Measurements from ENCODE around the gene AP1S3.
A peak's percentile ranks its signal among the peaks of the same experiment; 100 is the strongest.
"Not testable (repeated sequence)": the region's sequence is repeated elsewhere in the genome, so short reads cannot be mapped to it uniquely, and the experiment has no call there.

AP1S3 gene

DNA sequence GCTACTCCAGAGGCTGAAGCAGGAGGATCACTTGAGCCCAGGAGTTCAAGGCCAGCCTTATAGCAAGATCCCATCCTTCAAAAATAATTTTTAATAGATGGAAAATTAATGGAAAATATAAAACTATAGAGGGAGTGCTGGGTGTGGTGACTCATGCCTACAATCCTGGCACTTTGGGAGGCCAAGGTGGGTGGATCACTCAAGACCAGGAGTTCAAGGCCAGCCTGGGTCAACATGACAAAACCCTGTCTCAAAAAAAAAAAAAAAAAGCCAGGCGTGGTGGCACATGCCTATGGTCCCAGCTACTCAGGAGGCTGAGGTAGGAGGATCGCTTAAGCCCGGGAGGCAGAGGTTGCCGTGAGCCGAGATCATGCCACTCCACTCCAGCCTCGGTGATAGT lies 48.0 kb downstream of the AP1S3 start:
- no peaks in the 10 kb centered on the region for H3K27me3 ChIP-seq (ENCODE audit: insufficient read depth, low read length)
- H3F3A ChIP-seq (ENCODE audit: insufficient read depth, low read length): no peaks in the 10 kb centered on the region
- no peaks in the 10 kb centered on the region for H3K9me2 ChIP-seq (ENCODE audit: low read depth, low read length)
- no peak overlapping the region for H3K27ac ChIP-seq (ENCODE audit: low read depth, low read length, poor library complexity, severe bottlenecking)
- no peaks in the 10 kb centered on the region for H3K36me3 ChIP-seq (ENCODE audit: insufficient read depth, low read length)
- H2AFZ ChIP-seq (ENCODE audit: low read length): no peak overlapping the region
- no peak for TF ChIP-seq EZH2 (IDR thresholded peaks at IDR 0.05; ENCODE audit: borderline replicate concordance, low read length)
- TF ChIP-seq, protein P1, sequence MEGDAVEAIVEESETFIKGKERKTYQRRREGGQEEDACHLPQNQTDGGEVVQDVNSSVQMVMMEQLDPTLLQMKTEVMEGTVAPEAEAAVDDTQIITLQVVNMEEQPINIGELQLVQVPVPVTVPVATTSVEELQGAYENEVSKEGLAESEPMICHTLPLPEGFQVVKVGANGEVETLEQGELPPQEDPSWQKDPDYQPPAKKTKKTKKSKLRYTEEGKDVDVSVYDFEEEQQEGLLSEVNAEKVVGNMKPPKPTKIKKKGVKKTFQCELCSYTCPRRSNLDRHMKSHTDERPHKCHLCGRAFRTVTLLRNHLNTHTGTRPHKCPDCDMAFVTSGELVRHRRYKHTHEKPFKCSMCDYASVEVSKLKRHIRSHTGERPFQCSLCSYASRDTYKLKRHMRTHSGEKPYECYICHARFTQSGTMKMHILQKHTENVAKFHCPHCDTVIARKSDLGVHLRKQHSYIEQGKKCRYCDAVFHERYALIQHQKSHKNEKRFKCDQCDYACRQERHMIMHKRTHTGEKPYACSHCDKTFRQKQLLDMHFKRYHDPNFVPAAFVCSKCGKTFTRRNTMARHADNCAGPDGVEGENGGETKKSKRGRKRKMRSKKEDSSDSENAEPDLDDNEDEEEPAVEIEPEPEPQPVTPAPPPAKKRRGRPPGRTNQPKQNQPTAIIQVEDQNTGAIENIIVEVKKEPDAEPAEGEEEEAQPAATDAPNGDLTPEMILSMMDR (IDR thresholded peaks at IDR 0.05; ENCODE audit: low read length): no peak
- H3K9me3 ChIP-seq (ENCODE audit: low read length): no peaks in the 10 kb centered on the region
- H3K4me3 ChIP-seq (ENCODE audit: low read depth, low read length, poor library complexity, severe bottlenecking): no peak overlapping the region
- peaks cover 28% of the 10 kb centered on the region for H3K4me1 ChIP-seq (ENCODE audit: insufficient read depth, low read length, severe bottlenecking)
- no peaks in the 10 kb centered on the region for H4K20me1 ChIP-seq (ENCODE audit: insufficient read depth, low read length)
- H3K79me2 ChIP-seq (ENCODE audit: insufficient read depth, low read length): peaks cover 61% of the 10 kb centered on the region
- H3K9ac ChIP-seq (ENCODE audit: low read length): no peak overlapping the region
- H3K4me2 ChIP-seq (ENCODE audit: low read length): no peak overlapping the region

DNA sequence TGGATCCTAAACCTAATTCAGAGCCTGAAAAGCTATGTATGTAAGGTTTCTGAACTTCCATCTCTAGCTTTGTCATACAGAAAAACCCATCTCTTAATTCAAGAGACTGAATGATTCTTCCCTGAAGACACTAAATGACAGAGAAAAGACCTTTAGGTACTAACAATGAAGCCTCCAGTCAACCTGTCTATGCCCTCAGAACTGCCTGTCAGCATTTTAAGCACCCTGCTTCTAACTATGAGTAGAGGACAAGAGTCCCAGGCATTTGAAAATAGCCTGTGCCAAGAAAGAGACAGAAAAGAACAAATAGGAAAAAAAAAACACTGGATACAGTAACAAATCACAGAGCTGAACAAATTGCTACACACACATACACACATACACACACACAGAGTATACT lies 48.6 kb downstream of the AP1S3 start:
- TF ChIP-seq, protein P1 (IDR thresholded peaks at IDR 0.05; ENCODE audit: low read length): no peak
- no peak for TF ChIP-seq EZH2 (IDR thresholded peaks at IDR 0.05; ENCODE audit: borderline replicate concordance, low read length)
- no peaks in the 10 kb centered on the region for H3K9me3 ChIP-seq (ENCODE audit: low read length)
- peak overlapping the region; percentile 25 for H3K27ac ChIP-seq (ENCODE audit: low read depth, low read length, poor library complexity, severe bottlenecking)
- H3K4me2 ChIP-seq (ENCODE audit: low read length): no peak overlapping the region
- no peaks in the 10 kb centered on the region for H3K9me2 ChIP-seq (ENCODE audit: low read depth, low read length)
- peaks cover 56% of the 10 kb centered on the region for H3K79me2 ChIP-seq (ENCODE audit: insufficient read depth, low read length)
- H3K4me3 ChIP-seq (ENCODE audit: low read depth, low read length, poor library complexity, severe bottlenecking): no peak overlapping the region
- H3K4me1 ChIP-seq (ENCODE audit: insufficient read depth, low read length, severe bottlenecking): peaks cover 28% of the 10 kb centered on the region
- H3K9ac ChIP-seq (ENCODE audit: low read length): no peak overlapping the region
- no peaks in the 10 kb centered on the region for H4K20me1 ChIP-seq (ENCODE audit: insufficient read depth, low read length)
- H2AFZ ChIP-seq (ENCODE audit: low read length): no peak overlapping the region
- no peaks in the 10 kb centered on the region for H3F3A ChIP-seq (ENCODE audit: insufficient read depth, low read length)
- H3K27me3 ChIP-seq (ENCODE audit: insufficient read depth, low read length): no peaks in the 10 kb centered on the region
- no peaks in the 10 kb centered on the region for H3K36me3 ChIP-seq (ENCODE audit: insufficient read depth, low read length)

DNA sequence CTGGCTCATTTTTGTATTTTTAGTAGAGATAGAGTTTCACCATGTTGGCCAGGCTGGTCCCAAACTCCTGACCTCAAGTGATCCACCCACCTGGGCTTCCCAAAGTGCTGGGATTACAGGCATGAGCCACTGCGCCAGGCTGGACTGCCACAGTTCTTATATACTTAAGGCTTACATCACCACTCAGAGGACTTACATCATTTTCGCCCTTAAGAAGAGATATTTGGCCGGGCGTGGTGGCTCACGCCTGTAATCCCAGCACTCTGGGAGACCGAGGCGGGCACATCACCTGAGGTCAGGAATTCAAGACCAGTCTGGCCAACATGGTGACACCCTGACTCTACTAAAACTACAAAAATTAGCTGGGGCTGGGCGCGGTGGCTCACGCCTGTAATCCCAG lies 49.3 kb downstream of the AP1S3 start:
- H3F3A ChIP-seq (ENCODE audit: insufficient read depth, low read length); H3K9ac ChIP-seq (ENCODE audit: low read length); H3K4me2 ChIP-seq (ENCODE audit: low read length); H3K9me2 ChIP-seq (ENCODE audit: low read depth, low read length); H3K36me3 ChIP-seq (ENCODE audit: insufficient read depth, low read length); H4K20me1 ChIP-seq (ENCODE audit: insufficient read depth, low read length); H3K27ac ChIP-seq (ENCODE audit: low read depth, low read length, poor library complexity, severe bottlenecking); H2AFZ ChIP-seq (ENCODE audit: low read length); H3K27me3 ChIP-seq (ENCODE audit: insufficient read depth, low read length); H3K9me3 ChIP-seq (ENCODE audit: low read length); H3K4me3 ChIP-seq (ENCODE audit: low read depth, low read length, poor library complexity, severe bottlenecking): not testable (repeated sequence)
- Histone ChIP-seq H3K4me1 (ENCODE audit: insufficient read depth, low read length, severe bottlenecking) (peaks cover 28% of the 10 kb centered on the region), H3K79me2 (ENCODE audit: insufficient read depth, low read length) (peaks cover 48% of the 10 kb centered on the region)

DNA sequence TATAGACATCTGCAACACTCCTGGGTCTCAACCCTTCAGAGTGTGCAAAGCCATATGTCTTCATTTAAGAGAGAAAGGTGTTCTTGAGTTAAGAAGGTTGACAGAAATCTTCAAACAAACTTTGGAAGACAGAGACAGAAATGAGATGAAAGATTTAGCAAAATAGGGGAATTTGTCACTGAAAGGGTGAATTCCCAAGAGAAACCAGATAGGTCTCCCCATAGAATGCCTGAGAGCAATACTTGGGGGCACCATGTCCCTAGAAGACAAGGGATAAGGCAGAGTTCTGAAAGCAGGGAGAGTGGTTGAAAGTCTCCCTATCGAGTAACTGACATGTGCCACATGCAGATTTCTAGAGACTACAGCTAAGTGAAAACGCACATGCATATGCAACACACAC lies 50.0 kb downstream of the AP1S3 start:
- peak overlapping the region; percentile 19; the same call in 1 of the 2 replicates for H3K4me2 ChIP-seq (ENCODE audit: low read length)
- H3K4me1 ChIP-seq (ENCODE audit: insufficient read depth, low read length, severe bottlenecking): peaks cover 28% of the 10 kb centered on the region
- no peak overlapping the region for H3K4me3 ChIP-seq (ENCODE audit: low read depth, low read length, poor library complexity, severe bottlenecking)
- TF ChIP-seq, protein P1 (IDR thresholded peaks at IDR 0.05; ENCODE audit: low read length): no peak
- TF ChIP-seq EZH2 (IDR thresholded peaks at IDR 0.05; ENCODE audit: borderline replicate concordance, low read length): no peak
- no peaks in the 10 kb centered on the region for H3K9me3 ChIP-seq (ENCODE audit: low read length)
- H3K27me3 ChIP-seq (ENCODE audit: insufficient read depth, low read length): no peaks in the 10 kb centered on the region
- peaks cover 1% of the 10 kb centered on the region; the same call in 1 of the 2 replicates for H3K36me3 ChIP-seq (ENCODE audit: insufficient read depth, low read length)
- no peak overlapping the region for H2AFZ ChIP-seq (ENCODE audit: low read length)
- peak overlapping the region; percentile 6; the same call in 1 of the 2 replicates for H3K9ac ChIP-seq (ENCODE audit: low read length)
- peak overlapping the region; percentile 71 for H3K27ac ChIP-seq (ENCODE audit: low read depth, low read length, poor library complexity, severe bottlenecking)
- H3F3A ChIP-seq (ENCODE audit: insufficient read depth, low read length): no peaks in the 10 kb centered on the region
- H3K9me2 ChIP-seq (ENCODE audit: low read depth, low read length): no peaks in the 10 kb centered on the region
- peaks cover 45% of the 10 kb centered on the region for H3K79me2 ChIP-seq (ENCODE audit: insufficient read depth, low read length)
- no peaks in the 10 kb centered on the region for H4K20me1 ChIP-seq (ENCODE audit: insufficient read depth, low read length)
